ENCODE measurements around the gene SPTB.

DNA sequence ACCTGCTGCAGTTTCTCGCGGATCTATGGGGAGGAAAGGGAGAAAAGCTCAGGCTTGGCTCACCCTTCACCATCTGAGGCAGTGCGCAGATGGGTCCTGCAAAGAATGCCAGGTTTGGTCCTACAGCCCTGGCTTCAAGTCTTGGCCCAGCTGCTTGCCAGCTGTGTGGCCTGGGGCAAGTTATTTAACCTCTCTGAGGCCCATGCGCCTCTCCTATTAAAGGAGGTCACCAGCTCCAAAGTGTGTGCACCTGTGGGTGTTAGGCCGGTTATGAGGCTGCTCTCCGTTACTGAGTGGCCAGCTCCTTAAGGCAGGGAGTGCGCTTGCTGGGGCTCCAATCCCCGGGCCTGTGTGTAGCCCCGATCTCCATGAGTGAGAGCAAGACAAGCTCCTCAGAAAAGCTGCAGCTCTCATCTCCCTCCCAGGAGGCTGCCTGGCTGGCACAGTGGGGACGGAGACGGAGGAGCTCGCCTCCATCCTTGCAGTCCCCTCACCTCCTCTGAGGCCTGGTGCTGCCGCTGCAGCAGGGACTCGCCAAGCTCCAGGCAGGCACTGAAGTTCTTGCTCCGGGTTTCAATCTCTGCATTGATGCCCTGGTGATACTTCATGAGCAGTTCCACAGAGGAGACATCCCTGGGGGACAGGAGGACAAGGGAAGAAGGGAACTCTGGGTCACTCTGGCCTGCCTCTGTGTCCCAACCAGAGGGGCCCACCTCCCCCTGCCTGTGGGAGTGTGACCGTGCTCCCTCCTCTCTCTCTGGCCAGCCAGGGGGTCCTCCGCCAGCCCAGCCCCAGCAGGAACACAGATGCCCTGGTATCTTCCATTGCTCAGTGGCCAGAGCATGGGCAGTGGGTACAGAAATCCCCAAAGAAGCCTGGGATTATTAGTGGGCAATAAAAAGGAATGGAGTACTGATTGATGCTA, 110.3 kb downstream of the SPTB start:
- TF ChIP-seq CTCF (IDR thresholded peaks at IDR 0.05; ENCODE audit: poor library complexity), result no peak
- TF ChIP-seq EZH2phosphoT487 (IDR thresholded peaks at IDR 0.05; ENCODE audit: low read depth, severe bottlenecking, unreplicated experiment), result no peak
- no peak for TF ChIP-seq EZH2 (IDR thresholded peaks at IDR 0.05; ENCODE audit: borderline replicate concordance)

Data from hepatocyte (in vitro differentiated cells).